ENCODE data around the gene BMPR1B. TPM values are rescaled to one million over a fixed set of nuclear protein-coding genes. Genes with fewer than 3 reads are reported as not detected.
"Not testable (repeated sequence)": the region's sequence is repeated elsewhere in the genome, so short reads cannot be mapped to it uniquely, and the experiment has no call there.

The BMPR1B gene
- total RNA-seq, 1 experiment from 2014 or later = not detected

DNA sequence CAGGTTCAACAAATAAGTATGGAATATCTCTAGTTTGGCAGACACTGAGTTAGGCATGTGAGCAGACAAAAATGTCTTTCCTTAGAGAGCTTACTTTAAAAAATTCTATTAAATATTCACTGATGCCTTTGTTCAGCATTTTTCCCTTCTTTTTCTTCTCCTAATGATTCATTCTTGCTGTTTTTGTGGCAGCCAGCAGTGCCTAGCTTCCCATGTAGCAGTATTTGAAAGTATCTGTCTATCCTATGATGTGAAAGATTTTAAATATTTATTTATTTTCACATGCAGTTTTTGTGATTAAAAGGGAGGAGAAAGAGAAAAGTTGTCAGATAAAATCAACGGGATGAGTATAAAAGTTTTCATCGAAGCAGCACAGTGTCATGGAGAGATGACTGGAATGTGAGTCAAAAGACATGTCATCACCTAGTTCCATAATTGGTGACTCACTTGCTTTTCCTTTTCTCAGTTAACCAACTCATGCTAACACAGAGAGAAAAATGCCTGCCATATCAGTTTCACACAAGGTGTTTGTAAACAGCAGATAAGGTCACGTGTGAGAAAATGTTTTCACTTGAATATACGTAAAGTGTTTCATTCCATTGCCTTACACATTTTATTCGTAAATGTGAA lies 69.8 kb downstream of the BMPR1B start:
- in situ Hi-C loops (cut with HindIII; ENCODE audit: low sequenced_read_pairs) = no loop called here
- no peak for DNase-seq (ENCODE audit: low spot score)

DNA sequence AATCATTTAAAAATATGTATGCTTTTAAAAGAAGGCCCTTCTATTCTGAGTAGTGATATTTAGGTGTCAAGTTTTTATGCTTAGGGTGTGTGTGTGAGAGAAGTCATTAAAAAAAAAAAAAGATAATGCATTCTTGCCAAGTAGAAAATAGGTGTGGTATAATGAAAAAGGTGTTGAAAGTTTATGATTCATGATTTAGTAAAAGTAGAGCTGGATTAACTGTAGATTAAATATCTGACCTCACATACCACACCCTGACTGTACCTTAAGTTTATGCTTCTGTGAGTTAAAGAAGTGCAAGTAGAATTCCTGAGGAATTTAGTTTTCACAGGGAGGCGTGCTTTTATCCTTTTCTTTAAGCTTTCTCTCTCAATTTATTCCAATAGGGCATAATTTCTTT lies 71.1 kb downstream of the BMPR1B start:
- DNase-seq (ENCODE audit: low spot score) = no peak
- in situ Hi-C loops (cut with HindIII; ENCODE audit: low sequenced_read_pairs) = no loop called here

DNA sequence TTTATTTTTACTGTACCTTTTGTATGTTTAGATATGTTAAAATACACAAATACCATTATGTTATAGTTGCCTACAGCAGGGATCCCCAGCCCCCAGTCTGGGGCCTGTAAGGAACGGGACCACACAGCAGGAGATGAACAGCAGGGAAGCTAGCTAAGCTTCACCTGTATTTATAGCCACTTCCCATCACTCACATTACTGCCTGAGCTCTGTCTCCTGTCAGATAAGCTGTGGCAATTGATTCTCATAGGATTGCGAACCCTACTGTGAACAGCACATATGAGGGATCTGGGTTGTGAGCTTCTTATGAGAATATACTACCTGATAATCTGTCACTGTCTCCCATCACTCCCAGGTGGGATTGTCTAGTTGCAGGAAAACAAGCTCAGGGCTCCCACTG lies 73.9 kb downstream of the BMPR1B start:
- DNase-seq (ENCODE audit: low spot score) = no peak
- in situ Hi-C loops (cut with HindIII; ENCODE audit: low sequenced_read_pairs) = no loop called here

DNA sequence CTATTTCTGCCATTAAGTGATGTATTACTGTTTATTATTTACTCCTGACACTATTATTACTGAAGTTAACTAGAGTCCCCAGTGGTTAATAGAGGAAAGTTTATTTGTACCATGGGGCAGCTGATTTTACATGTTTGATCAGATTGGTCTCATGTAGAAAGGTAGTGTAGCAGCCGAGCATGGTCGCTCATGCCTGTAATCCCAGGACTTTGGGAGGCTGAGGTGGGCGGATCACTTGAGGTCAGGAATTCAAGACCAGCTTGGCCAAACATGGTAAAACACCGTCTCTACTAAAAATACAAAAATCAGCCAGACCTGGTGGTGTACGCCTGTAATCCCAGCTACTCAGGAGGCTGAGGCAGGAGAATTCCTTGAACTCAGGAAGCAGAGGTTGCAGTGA lies 74.6 kb downstream of the BMPR1B start:
- DNase-seq (ENCODE audit: low spot score); in situ Hi-C loops (cut with HindIII; ENCODE audit: low sequenced_read_pairs): not testable (repeated sequence)

DNA sequence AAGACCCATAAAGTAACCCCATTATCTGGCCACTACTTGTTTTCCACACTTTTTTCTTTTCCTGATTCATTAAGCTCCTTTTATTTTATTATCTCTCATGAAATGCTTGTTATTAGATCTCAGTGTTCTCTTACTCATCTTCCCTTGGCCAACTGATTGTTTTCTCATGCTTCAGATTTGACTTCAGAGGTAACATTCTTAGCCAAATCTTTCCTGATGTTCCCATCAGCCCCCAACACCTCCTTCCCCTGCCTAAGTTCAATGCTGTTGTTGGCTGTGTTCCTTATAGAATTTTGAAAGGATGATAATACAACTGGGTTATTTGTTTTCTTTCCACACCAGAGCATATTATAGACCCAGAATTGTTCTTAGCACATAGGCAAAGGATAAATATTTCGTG lies 75.6 kb downstream of the BMPR1B start:
- DNase-seq (ENCODE audit: low spot score) = no peak
- in situ Hi-C loops (cut with HindIII; ENCODE audit: low sequenced_read_pairs) = no loop called here

DNA sequence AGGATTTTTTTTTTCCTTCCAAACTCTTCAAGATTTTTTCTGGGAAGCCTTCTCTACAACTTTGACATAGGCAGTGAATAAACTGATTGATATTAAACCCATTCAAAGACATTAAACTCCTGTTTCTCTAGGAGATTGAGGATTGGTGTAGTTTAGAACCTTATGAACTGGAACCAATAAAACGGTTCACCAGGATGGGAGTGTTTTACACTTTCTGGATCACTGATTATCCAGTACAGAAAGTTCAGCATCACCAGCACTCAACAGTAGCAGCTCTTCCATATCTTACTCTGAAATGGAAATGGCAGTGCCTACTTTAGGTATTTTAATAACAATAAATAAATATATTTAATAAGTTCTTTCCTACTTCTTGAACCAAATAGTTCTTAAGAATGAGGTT lies 76.7 kb downstream of the BMPR1B start:
- no peak for DNase-seq (ENCODE audit: low spot score)
- in situ Hi-C loops (cut with HindIII; ENCODE audit: low sequenced_read_pairs) = no loop called here

DNA sequence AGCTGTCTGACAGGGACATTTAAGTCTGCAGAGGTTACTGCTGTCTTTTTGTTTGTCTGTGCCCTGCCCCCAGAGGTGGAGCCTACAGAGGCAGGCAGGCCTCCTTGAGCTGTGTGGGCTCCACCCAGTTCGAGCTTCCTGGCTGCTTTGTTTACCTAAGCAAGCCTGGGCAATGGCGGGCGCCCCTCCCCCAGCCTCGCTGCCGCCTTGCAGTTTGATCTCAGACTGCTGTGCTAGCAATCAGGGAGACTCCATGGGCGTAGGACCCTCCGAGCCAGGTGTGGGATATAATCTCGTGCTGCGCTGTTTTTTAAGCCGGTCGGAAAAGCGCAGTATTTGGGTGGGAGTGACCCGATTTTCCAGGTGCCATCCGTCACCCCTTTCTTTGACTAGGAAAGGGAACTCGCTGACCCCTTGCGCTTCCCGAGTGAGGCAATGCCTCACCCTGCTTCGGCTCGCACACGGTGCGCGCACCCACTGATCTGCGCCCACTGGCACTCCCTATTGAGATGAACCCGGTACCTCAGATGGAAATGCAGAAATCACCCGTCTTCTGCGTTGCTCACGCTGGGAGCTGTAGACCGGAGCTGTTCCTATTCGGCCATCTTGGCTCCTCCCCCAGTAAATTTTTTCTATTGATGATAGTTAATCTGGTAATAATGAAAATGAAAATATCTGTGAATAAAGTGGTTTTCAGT lies 83.6 kb downstream of the BMPR1B start:
- in situ Hi-C loops (cut with HindIII; ENCODE audit: low sequenced_read_pairs); DNase-seq (ENCODE audit: low spot score): not testable (repeated sequence)

DNA sequence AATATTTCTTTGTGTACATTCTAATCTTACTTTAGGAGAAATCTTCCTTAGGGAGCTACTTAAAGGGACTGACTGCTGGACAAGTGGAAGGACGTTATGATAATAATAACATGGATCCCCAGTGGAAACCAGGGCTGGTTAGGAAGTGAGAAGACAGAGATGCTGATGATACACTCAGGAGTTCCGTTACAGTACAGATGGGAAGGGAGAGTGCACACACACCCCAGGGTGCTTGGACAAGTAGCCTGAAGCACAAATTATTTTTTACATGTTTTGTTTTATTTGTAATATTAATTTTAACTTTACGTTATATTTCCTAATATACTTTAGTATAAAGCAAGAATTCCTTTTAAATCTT lies 84.1 kb downstream of the BMPR1B start:
- in situ Hi-C loops (cut with HindIII; ENCODE audit: low sequenced_read_pairs) = no loop called here
- DNase-seq (ENCODE audit: low spot score) = no peak

DNA sequence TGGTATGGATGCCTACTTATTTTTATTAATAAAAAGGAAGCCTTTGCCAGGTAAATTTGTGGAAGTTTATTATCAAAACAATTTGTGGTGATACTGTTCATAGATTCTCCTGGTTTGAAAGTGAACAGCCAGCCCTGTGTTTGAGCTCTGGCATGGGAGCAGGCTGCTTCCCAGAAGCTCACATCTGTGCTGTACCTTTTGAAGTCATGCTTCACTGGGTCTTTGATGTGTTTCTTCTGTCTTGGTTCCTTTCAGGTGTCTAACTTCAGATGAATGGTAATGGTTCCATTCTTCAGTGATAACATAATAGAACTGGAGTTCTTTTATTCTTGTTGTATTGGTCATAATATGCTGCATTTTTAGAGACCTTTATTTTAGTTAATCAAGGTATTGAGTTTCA lies 85.5 kb downstream of the BMPR1B start:
- in situ Hi-C loops (cut with HindIII; ENCODE audit: low sequenced_read_pairs) = no loop called here
- no peak for DNase-seq (ENCODE audit: low spot score)

DNA sequence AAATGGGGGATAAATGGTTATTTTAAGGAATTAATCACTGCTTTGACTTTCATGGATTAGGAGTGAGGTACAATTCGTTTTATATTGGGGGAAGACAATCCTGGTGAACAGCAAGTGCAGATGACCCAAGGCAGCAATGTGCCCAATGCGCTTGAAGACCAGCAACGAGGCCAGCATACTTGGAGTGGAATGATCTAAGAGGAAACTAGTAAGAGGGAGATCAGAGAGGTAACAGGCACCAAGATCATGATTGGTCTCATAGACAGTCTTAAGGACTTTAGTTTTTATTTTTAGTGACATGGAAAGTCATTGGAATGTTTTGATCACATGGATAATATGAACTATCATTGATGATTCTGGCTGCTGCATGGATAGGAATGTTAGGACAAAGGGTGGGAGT lies 90.6 kb downstream of the BMPR1B start:
- in situ Hi-C loops (cut with HindIII; ENCODE audit: low sequenced_read_pairs) = no loop called here
- no peak for DNase-seq (ENCODE audit: low spot score)

DNA sequence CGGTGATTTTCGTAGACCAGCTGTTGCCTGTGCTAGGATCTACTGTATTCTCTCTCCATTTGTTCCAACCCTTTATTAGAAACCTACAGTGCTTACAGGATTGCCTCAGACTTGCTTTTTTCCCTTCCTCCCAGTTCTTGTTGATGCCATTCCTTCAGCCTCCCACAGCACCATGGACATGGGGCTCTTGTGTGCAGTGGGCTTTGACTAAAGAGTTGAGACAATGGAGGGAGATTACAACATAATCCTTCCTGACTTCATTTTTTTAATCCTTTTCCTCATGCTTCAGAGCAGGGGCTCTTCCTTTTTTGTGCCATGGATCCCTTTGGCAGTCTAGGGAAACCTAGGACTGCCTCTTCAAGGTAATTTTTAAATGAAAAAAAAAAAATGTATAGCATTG lies 92.1 kb downstream of the BMPR1B start:
- no peak for DNase-seq (ENCODE audit: low spot score)
- in situ Hi-C loops (cut with HindIII; ENCODE audit: low sequenced_read_pairs) = no loop called here

DNA sequence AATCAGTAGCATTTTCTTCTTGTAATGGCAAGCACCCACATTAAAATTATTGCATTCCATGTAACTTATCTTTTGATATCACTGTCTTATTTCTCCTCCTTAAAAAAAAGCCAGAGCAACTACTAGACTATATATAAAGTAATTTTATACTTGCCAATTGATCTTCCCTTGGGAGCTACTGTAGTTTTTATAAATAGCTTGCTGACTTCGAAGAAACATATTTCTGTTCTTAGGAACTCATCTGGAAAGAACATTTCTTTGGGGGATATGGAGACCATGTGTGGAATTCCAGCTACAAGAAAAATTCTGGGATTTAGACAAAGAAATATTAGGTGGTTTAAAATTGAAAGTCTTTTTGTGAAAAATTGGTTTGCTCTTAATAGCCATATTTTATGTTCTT lies 94.9 kb downstream of the BMPR1B start:
- in situ Hi-C loops (cut with HindIII; ENCODE audit: low sequenced_read_pairs) = no loop called here
- DNase-seq (ENCODE audit: low spot score) = no peak

DNA sequence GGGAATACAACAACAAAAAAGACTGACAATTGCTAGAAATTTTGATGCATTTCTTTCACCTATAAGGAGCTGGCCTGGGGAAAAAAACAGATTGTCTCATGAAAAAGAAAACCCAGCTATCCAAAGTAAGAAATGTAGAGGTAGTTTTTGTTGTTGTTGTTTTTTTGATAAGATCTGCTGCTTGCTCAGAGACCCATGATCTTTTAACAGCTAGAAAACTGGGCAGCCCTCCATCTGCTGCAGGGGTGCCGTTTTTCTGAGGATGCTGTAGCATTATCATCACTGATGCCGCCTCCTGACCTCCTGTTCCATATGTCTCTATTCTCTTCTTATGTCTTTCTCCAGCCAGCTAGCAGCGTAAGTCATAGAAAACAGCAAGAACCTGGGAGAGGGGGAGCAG lies 98.3 kb downstream of the BMPR1B start:
- in situ Hi-C loops (cut with HindIII; ENCODE audit: low sequenced_read_pairs) = no loop called here
- no peak for DNase-seq (ENCODE audit: low spot score)

DNA sequence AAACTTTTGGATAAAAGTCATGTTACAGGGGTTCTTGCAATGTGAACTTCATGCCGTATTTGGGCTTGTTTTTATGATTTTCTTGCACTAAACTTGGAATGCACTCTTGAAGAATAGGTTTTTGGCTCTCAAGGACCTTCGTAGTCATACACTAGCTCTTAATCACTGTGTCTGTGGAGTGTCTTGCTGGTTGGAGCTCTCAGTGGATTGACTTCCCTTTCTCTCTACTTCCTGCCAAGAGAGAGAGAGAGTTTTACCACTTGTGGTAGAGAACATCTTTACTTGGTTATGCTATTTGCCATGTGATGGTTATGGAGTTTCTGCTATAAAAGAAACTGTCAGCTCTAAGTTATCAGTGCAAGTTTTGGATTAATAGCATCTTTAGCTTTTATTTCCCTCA lies 112.4 kb downstream of the BMPR1B start:
- DNase-seq (ENCODE audit: low spot score) = no peak
- in situ Hi-C loops (cut with HindIII; ENCODE audit: low sequenced_read_pairs) = no loop called here

DNA sequence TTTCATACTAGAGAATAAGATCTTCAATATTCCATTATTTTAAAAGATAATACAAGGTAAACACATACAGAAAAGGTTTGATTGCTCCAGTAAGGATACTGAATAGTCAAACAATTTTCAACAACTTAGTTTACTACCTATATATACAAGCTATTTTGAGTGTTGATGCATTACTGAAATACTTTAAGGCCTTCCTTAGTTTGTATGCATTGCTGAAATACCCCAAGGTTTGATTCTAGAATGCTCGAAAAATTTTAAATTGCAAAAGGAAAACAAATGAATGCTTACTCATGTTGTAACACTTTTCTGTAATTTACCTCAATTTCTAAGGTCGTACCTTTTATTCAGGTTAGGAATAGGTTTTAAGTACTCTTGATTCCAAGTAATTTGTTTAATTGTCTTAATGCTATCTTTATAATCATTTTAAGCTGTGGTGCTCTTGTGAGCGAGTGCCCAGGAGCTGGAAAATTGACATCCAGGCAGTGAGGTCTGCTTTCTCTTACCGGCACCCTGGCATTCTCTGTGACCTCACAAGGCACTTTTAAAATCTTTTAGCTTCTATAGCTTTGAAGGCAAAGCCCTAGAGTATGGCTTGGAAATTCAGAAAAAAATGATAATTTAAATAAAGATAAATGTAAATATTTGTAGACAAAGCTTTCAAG lies 114.0 kb downstream of the BMPR1B start:
- in situ Hi-C loops (cut with HindIII; ENCODE audit: low sequenced_read_pairs) = no loop called here
- no peak for DNase-seq (ENCODE audit: low spot score)

DNA sequence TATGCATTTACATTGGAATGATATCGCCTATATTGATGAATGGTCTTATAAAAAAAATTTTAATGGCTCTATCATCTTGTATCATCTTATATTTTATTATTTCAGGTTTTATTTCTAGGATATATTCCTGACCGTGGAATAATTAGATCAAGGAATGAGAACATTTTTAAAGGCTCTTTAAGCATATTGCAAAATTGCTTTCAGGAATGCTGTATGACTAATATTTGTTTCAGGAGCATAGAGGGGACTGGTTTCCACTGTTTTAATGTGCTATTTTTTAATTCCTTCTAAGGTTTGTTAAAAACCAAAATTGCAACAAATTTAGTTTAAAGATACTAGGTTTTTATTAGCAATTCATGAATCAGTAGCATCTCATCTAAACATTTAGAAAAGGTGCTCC lies 120.2 kb downstream of the BMPR1B start:
- in situ Hi-C loops (cut with HindIII; ENCODE audit: low sequenced_read_pairs) = no loop called here
- no peak for DNase-seq (ENCODE audit: low spot score)

DNA sequence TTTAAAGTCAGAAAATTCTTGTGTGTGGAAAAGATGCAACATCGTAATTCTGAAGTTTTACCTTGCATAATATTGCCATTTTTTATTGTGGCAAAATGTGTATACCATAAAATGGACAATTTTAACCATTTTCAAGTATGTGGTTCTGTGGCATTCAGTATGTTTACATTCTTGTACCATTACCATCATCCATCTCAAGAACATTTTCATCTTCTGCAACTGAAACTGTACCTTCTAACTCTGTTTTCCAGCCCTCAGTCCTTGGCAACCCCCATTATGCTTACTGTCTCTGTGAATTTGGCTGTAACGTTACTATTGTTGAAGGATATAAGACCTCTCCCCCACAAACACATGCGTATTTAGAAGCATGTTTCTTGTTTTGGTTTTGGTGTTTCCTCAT lies 123.2 kb downstream of the BMPR1B start:
- no peak for DNase-seq (ENCODE audit: low spot score)
- in situ Hi-C loops (cut with HindIII; ENCODE audit: low sequenced_read_pairs) = no loop called here

DNA sequence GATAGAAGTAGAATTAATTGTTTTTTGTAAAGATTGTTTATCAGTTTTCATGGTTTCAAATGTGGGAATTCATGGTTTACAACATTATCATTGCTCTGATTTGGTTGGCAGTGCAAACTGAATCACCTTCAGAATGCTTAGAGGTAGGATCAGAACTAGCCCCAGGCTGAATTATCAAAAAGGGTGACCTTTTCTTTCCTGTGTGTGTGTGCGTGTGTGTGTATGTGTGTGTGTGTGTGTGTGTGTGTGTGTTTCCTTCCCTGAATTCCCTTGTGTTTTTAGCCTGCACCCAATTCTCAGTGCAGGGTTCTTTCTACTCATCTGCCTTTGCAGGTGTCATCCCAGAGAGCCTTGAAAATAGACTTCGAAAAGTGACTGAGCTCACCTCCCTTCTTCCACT lies 125.0 kb downstream of the BMPR1B start:
- in situ Hi-C loops (cut with HindIII; ENCODE audit: low sequenced_read_pairs) = no loop called here

DNA sequence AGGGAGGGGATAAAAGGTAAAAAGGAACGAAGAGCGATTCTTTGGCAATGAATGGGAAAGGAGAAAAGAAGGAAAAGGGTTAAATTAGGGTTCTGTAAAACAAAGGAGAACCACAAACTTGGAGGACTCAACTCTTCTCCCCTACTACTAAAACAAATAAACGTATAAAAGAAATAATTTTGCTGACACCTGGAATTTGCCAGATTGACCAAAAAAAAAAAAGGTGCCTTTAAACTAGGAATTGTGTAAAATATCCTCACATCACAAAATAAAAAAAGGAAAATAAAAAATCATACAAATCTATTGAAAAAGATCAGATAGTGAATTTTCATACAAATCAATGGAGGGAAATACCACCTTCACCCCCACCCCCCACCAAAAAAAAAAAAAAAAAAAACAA lies 129.3 kb downstream of the BMPR1B start:
- in situ Hi-C loops (cut with HindIII; ENCODE audit: low sequenced_read_pairs) = no loop called here
- DNase-seq (ENCODE audit: low spot score) = no peak

More for the DNA sequence above, 125.0 kb downstream of the BMPR1B start:
- DNase-seq (ENCODE audit: low spot score) = no peak

DNA sequence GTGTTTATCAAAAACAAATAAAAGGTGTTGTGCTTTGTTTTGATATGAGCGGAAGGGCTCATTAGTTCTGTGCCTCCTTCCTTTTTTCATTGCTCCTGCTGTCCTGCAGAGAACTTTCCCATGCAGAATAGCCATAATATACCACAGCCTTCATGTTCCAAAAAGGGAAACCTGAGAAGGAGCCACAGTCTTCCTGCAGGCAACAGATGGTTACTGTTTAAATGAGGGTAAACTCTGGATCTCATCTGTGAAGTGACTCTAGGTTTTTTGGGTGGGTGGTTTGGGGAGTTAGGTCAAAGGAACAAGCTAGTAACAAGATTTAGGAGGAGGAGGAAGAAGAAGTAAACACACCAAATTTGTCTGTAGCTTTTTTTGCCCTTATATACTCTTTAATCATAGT lies 131.8 kb downstream of the BMPR1B start:
- in situ Hi-C loops (cut with HindIII; ENCODE audit: low sequenced_read_pairs) = no loop called here
- DNase-seq (ENCODE audit: low spot score) = no peak

DNA sequence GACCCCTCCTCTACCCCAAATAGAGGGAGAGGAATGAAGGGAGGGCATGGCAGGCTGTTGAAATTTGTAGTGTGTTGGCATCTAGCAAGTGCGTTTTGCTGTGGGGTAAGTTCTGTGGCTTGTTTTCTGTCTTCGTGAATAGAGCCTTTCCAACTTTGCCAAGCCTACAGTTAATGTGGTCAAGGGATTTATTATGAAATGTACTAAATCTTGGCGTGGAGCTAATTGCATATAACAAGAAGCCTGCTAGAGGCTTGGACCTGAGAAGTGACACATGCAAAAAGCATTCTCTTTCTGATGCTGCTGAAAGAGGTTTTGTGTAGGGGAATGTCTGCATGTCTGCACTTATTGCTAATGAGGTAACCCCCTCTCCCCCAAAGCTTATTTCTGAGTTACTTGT lies 132.2 kb downstream of the BMPR1B start:
- DNase-seq (ENCODE audit: low spot score) = no peak
- in situ Hi-C loops (cut with HindIII; ENCODE audit: low sequenced_read_pairs) = no loop called here
